Hematopoietic multipotent progenitor cell (in vitro differentiated cells): ENCODE data around the gene ADIRF. TPM values are rescaled to one million over a fixed set of nuclear protein-coding genes. Genes with fewer than 3 reads are reported as not detected.
"Not testable (repeated sequence)": the region's sequence is repeated elsewhere in the genome, so short reads cannot be mapped to it uniquely, and the experiment has no call there.

Source experiments
- DNase-seq, 3 donors: peaks; one replicate each; pipeline ENCODE4 v3.0.0-alpha.2; 2011 to 2015; ENCODE audit warnings: low read depth in 2 of 3, low spot score in 2 of 3
- small RNA-seq: library from RNA; depleted of rRNA; stranded (forward); fragments of <200 nt; gene quantifications from one replicate; pipeline ENCODE3, GENCODE V24; 2012
- total RNA-seq: library from RNA; depleted of rRNA; stranded (reverse); fragments of >200 nt; gene quantifications from one replicate; pipeline ENCODE4 v1.2.3, GENCODE V29; 2012

The ADIRF gene
- total RNA-seq, 1 donor: not detected

DNA sequence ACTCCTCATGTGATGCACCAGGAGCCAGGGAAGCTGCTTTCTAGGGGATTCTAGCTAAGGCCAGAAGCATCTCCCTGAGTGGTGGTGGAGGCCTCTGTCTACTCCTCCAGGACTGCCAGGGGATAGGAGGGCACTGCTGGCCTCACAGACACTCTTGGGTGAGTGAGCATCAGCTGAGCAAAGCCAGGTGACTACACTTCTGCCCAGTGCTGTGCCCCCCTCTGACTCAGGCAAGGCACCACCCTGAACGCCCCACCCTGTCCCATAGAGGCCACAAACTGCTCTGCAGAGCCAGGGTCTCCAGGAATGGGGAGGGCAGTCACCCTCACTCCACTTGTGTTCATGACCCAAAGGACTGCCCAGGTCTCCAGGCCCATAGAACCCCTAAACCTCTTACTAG is 51.2 kb downstream of the ADIRF start:
- not testable (repeated sequence) for DNase-seq

- DNase-seq: not testable (repeated sequence)
These were observed 51.8 kb downstream of the ADIRF start, which contains the start of gene FAM25A for GRCh38 chr10:87020056-87020455. TSS of gene FAM25A (plus strand) at chr10:87020294. CDS start at chr10:87020325, 31 bp downstream.

Small RNA genes within 50 kb of the gene (small RNA-seq; reads per million reads assigned to genes)
- not detected for gene BMS1P3
- not detected for gene FAM25A

Other genes with a start within 250 kb of the ADIRF start
- under 0.01 TPM for gene BMPR1A, start 211.9 kb upstream of the ADIRF start, total RNA-seq
- gene MMRN2, start 10.9 kb upstream of the ADIRF start, total RNA-seq: 0.27 TPM
- not detected for gene SNCG, start 9.9 kb upstream of the ADIRF start, total RNA-seq
- not detected for gene FAM25A, start 51.8 kb downstream of the ADIRF start, total RNA-seq
- gene GLUD1, start 126.4 kb downstream of the ADIRF start, total RNA-seq: 120 TPM
- gene SHLD2, start 126.7 kb downstream of the ADIRF start, total RNA-seq: 14.5 TPM